ENCODE data around the gene PRKCH.

Gene PRKCH

DNA sequence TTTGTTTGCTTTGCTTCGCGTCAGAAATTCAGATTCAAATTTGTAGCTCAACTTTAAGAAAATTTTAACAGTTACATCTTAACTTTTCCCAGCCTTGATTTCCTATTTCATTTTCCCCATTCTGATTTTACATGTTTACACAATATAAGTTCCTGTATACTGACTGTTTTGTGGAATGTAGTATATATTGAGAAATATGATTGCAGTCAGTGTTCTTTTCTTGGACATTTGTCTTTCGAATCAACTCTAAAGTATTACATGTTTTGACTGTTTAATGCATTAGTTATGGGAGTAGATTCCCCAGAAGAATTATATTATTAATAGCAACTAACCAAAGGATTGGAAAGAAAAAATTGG, 48.1 kb downstream of the PRKCH start:
- no peak for TF ChIP-seq POLR2AphosphoS5 (IDR thresholded peaks at IDR 0.05; ENCODE audit: low read depth)
- Histone ChIP-seq H3K27me3 (ENCODE audit: insufficient read depth, poor library complexity, severe bottlenecking) (no peaks in the 10 kb centered on the region), H3K27ac (replicated peaks) (no peak overlapping the region), H3K4me3 (replicated peaks; ENCODE audit: insufficient read depth, low read length) (no peak overlapping the region)
- no peak for DNase-seq (ENCODE audit: low read depth in 1 of 2, low spot score in 1 of 2)

DNA sequence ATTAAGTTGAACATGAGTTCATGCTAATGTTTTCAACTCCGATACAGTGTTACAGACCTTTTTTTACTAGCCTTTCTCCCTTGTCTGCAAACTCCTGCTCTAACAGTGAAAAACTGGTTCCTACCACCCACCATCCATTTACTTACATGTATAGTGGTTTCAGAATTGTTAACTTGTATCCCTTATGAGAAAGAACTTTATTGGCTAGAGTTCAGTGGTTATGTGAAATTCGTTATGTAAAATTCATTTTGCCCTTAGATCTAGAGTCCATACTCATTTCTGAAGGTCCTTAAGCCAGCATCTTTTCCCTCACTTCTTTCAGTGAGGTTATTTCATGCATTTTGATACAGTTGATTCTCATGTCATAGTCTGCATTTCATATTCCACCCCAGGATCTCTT, 51.0 kb downstream of the PRKCH start:
- no peak overlapping the region for H3K27ac ChIP-seq (replicated peaks)
- TF ChIP-seq GABPA (IDR thresholded peaks at IDR 0.05; ENCODE audit: low read depth), result no peak
- TF ChIP-seq, protein P1, sequence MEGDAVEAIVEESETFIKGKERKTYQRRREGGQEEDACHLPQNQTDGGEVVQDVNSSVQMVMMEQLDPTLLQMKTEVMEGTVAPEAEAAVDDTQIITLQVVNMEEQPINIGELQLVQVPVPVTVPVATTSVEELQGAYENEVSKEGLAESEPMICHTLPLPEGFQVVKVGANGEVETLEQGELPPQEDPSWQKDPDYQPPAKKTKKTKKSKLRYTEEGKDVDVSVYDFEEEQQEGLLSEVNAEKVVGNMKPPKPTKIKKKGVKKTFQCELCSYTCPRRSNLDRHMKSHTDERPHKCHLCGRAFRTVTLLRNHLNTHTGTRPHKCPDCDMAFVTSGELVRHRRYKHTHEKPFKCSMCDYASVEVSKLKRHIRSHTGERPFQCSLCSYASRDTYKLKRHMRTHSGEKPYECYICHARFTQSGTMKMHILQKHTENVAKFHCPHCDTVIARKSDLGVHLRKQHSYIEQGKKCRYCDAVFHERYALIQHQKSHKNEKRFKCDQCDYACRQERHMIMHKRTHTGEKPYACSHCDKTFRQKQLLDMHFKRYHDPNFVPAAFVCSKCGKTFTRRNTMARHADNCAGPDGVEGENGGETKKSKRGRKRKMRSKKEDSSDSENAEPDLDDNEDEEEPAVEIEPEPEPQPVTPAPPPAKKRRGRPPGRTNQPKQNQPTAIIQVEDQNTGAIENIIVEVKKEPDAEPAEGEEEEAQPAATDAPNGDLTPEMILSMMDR (IDR thresholded peaks at IDR 0.05; ENCODE audit: insufficient read depth, low read length), result no peak
- TF ChIP-seq POLR2AphosphoS5 (IDR thresholded peaks at IDR 0.05; ENCODE audit: low read depth), result no peak
- TF ChIP-seq, protein P2, sequence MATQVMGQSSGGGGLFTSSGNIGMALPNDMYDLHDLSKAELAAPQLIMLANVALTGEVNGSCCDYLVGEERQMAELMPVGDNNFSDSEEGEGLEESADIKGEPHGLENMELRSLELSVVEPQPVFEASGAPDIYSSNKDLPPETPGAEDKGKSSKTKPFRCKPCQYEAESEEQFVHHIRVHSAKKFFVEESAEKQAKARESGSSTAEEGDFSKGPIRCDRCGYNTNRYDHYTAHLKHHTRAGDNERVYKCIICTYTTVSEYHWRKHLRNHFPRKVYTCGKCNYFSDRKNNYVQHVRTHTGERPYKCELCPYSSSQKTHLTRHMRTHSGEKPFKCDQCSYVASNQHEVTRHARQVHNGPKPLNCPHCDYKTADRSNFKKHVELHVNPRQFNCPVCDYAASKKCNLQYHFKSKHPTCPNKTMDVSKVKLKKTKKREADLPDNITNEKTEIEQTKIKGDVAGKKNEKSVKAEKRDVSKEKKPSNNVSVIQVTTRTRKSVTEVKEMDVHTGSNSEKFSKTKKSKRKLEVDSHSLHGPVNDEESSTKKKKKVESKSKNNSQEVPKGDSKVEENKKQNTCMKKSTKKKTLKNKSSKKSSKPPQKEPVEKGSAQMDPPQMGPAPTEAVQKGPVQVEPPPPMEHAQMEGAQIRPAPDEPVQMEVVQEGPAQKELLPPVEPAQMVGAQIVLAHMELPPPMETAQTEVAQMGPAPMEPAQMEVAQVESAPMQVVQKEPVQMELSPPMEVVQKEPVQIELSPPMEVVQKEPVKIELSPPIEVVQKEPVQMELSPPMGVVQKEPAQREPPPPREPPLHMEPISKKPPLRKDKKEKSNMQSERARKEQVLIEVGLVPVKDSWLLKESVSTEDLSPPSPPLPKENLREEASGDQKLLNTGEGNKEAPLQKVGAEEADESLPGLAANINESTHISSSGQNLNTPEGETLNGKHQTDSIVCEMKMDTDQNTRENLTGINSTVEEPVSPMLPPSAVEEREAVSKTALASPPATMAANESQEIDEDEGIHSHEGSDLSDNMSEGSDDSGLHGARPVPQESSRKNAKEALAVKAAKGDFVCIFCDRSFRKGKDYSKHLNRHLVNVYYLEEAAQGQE (IDR thresholded peaks at IDR 0.05; ENCODE audit: insufficient replicate concordance, low read depth), result no peak
- no peak for TF ChIP-seq SPI1 (IDR thresholded peaks at IDR 0.05; ENCODE audit: borderline replicate concordance, low read depth)
- no peak for DNase-seq (ENCODE audit: low read depth in 1 of 2, low spot score in 1 of 2)
- H3K4me3 ChIP-seq (replicated peaks; ENCODE audit: insufficient read depth, low read length), result no peak overlapping the region
- H3K27me3 ChIP-seq (ENCODE audit: insufficient read depth, poor library complexity, severe bottlenecking), result no peaks in the 10 kb centered on the region

DNA sequence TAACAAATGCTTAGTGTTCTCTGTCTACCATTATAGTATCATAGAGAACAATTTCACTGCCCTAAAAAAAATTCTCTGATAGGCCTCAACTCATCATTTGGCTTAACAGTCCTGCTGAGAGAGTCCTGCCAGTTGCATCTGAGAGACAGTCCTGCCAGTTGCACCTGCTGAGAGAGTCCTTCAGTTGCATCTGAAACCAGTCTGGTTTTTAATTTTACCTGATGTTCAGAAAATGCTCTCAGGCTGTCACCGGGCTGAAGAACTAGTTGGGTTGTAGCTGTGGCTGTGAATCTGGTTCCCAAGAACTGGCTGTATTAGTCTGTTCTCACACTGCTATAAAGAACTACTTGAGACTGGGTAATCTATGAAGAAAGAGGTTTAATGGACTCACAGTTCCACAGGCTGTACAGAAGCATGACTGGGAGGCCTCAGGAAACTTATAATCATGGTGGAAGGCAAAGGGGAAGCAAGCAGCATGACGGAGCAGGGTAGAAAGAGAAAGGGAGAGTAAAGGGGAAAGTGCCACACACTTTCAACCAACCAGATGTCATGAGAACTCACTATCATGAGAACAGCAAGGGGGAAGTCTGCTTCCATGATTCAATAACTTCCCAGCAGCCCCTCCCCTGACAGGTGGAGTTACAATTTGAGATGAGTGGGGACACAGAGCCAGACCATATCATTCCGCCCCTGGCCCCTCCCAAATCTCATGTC, 51.6 kb downstream of the PRKCH start:
- DNase-seq (ENCODE audit: low read depth in 1 of 2, low spot score in 1 of 2), result no peak
- TF ChIP-seq, protein P1 (IDR thresholded peaks at IDR 0.05; ENCODE audit: insufficient read depth, low read length), result no peak
- TF ChIP-seq GABPA (IDR thresholded peaks at IDR 0.05; ENCODE audit: low read depth) (no peak), SPI1 (IDR thresholded peaks at IDR 0.05; ENCODE audit: borderline replicate concordance, low read depth) (no peak), POLR2AphosphoS5 (IDR thresholded peaks at IDR 0.05; ENCODE audit: low read depth) (no peak)
- TF ChIP-seq, protein P2 (IDR thresholded peaks at IDR 0.05; ENCODE audit: insufficient replicate concordance, low read depth), result no peak
- Histone ChIP-seq H3K4me3 (replicated peaks; ENCODE audit: insufficient read depth, low read length) (no peak overlapping the region), H3K27me3 (ENCODE audit: insufficient read depth, poor library complexity, severe bottlenecking) (no peaks in the 10 kb centered on the region), H3K27ac (replicated peaks) (no peak overlapping the region)

DNA sequence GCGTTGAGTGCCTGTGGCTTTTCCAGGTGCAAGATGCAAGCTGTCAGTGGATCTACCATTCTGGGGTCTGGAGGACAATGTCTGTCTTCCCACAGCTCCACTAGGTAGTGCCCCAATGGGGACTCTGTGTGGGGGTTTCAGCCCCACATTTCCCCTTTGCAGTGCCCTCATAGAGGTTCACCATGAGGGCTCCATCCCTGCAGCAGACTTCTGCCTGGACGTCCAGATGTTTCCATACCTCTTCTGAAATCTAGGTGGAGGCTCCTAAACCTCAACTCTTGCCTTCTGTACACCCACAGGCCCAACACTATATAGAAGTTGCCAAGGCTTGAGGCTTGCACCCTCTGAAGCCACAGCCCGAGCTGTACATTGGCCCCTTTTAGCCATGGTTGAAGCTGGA, 52.9 kb downstream of the PRKCH start:
- Histone ChIP-seq H3K4me3 (replicated peaks; ENCODE audit: insufficient read depth, low read length) (no peak overlapping the region), H3K27ac (replicated peaks) (no peak overlapping the region), H3K27me3 (ENCODE audit: insufficient read depth, poor library complexity, severe bottlenecking) (no peaks in the 10 kb centered on the region)
- no peak for TF ChIP-seq GABPA (IDR thresholded peaks at IDR 0.05; ENCODE audit: low read depth)
- TF ChIP-seq, protein P2 (IDR thresholded peaks at IDR 0.05; ENCODE audit: insufficient replicate concordance, low read depth), result no peak
- TF ChIP-seq, protein P1 (IDR thresholded peaks at IDR 0.05; ENCODE audit: insufficient read depth, low read length), result no peak
- DNase-seq (ENCODE audit: low read depth in 1 of 2, low spot score in 1 of 2), result no peak
